ENCODE data around the gene FILIP1L.

FILIP1L gene

DNA sequence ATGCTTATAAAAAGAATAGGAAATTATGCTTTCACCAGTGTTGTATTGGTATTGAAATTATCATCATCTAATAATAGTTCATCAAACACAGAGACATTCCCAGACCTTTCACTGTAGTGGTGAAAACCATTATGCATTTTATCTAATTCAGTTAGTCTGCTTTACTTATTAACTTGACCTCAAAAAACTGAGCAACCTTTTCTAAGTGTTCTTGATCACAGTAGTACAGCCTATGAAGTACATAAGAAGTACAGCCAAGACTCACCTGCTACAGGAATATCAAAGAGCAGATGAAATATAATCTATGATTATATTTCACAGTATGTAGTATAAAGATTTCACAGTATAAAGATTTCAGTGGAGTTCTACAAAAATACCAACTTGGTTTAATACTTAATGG, 75.2 kb downstream of the FILIP1L start:
- no peak for TF ChIP-seq CTCF (conservative IDR thresholded peaks at IDR 0.05)
- H3K27ac ChIP-seq: no peak overlapping the region

DNA sequence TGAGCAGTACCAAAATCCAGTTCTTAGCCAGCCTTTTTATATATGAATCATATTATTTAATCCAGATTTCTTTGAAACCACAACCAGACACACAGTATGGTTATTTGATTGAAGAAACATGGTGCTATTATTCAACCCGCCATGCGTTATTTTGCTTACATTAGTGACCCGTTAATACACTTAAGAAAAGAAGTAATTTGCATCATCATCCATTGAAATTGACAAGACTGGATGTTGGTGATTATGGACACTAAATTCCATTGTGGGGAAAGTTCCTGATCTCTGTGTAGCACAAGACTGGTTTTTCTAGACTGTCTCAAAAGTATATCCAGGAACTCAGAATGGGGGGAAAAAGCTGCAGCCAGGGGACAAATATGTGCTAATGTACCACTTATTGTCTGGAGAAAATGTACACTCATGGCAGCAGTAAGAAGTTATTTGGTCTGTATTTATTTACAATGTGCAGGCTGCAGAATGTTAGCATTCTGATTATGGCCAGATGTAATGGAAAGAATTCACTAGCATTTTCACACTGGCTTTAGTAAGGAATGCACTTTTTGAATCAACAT, 80.3 kb downstream of the FILIP1L start:
- no peak overlapping the region for H3K27ac ChIP-seq
- TF ChIP-seq CTCF (conservative IDR thresholded peaks at IDR 0.05): no peak

GRCh38 chr3:100033184-100033583, 81.1 kb downstream of the FILIP1L start:
- no peak overlapping the region for H3K27ac ChIP-seq

DNA sequence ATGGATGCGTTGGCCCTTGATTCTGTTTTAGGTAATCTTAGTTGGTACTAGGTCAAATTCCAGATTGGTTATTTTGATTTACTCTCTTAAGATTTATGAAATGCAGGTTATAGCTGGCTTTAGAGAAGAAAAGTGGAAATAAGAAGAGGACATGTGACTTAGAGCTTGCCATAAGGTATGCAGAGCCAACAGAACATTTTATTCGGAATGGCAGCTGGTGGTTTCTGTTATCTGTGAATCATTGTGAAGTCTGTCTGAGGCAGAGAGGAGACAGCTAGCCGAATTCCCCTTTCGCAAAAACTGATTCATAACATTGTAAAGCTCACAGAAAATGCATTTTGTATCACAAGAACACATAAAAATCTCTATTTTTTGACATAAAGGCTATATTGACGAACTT, 82.1 kb downstream of the FILIP1L start:
- H3K27ac ChIP-seq: no peak overlapping the region
- no peak for TF ChIP-seq CTCF (conservative IDR thresholded peaks at IDR 0.05)

More at GRCh38 chr3:100033184-100033583, 81.1 kb downstream of the FILIP1L start:
- TF ChIP-seq CTCF (conservative IDR thresholded peaks at IDR 0.05): no peak

GRCh38 chr3:100030914-100031425, 83.3 kb downstream of the FILIP1L start:
- H3K27ac ChIP-seq: no peak overlapping the region
- no peak for TF ChIP-seq CTCF (conservative IDR thresholded peaks at IDR 0.05)

DNA sequence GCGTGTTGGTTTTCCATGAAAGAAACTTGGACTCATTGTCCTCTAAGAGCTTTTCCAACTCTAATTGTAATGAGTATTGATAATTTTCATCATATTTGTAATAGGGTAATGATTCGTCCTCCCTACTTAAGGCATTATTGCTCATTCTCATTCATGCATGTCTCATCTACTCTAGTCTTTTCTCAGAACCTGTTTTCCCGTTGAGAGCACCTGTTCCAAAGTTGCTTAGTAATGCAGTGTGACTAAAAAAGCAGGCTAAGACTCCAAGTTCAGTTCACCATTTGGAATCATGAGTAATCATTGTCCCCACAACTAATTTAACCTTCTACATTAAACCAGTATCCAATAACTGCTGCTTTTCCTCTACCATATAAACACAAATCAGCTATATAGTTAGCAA, 84.0 kb downstream of the FILIP1L start:
- TF ChIP-seq CTCF (conservative IDR thresholded peaks at IDR 0.05): no peak

GRCh38 chr3:100029689-100030088, 84.6 kb downstream of the FILIP1L start:
- H3K27ac ChIP-seq: no peak overlapping the region

More for the DNA sequence above, 84.0 kb downstream of the FILIP1L start:
- H3K27ac ChIP-seq: no peak overlapping the region

More at GRCh38 chr3:100029689-100030088, 84.6 kb downstream of the FILIP1L start:
- no peak for TF ChIP-seq CTCF (conservative IDR thresholded peaks at IDR 0.05)

Measured in VCaP (cell line).